CD4-positive, alpha-beta T cell (primary cell): ENCODE data around the gene UIMC1. TPM values are rescaled to one million over a fixed set of nuclear protein-coding genes. Genes with fewer than 3 reads are reported as not detected.

Experiments
- ATAC-seq: fragments of 200-7000 bp; cut with Tn5 transposase; one replicate; pipeline ENCODE4 v1.10.0; 2022; ENCODE audit warnings: mild to moderate bottlenecking; ENCODE audit not compliant: poor library complexity
- CTCF ChIA-PET: fragments of 350-600 bp; sonication (Branson Sonifier 250); formaldehyde crosslinking; loops from one replicate; lab custom pipeline; 2021; ENCODE audit warnings: antibody characterized with exemption, inconsistent platforms; lab: Charles Lee
- POLR2A ChIA-PET: fragments of 350-600 bp; sonication (Branson Sonifier 250); formaldehyde crosslinking; loops from one replicate; lab custom pipeline; 2021; ENCODE audit warnings: antibody characterized with exemption, inconsistent platforms; lab: Charles Lee
- DNase-seq, 14 experiments: peaks; one replicate each; pipeline ENCODE4 v3.0.0-alpha.2; 2013 to 2020; ENCODE audit warnings: mixed read lengths in 2 of 14
- H3K27ac ChIP-seq, 2 donors: one replicate each; pipeline versions ENCODE4 v1.5.1 to v1.7.0; 2013; ENCODE audit warnings: low read length in 2 of 2, low read depth in 1 of 2, mild to moderate bottlenecking in 1 of 2
- H3K27me3 ChIP-seq, 2 experiments: 1 replicate in 1 of 2; 2 replicates in 1 of 2; pipeline versions ENCODE4 v1.6.1 to v1.7.0; 2013; ENCODE audit warnings: low read length in 2 of 2, control low read depth in 1 of 2, mild to moderate bottlenecking in 1 of 2, moderate library complexity in 1 of 2; ENCODE audit not compliant: insufficient read depth in 2 of 2, control insufficient read depth in 1 of 2
- H3K36me3 ChIP-seq: one replicate; pipeline ENCODE4 v1.6.1; 2013; ENCODE audit warnings: low read length, control low read depth; ENCODE audit not compliant: insufficient read depth
- H3K4me1 ChIP-seq: one replicate; pipeline ENCODE4 v1.6.1; 2013; ENCODE audit warnings: low read length, control low read depth; ENCODE audit not compliant: insufficient read depth
- H3K4me3 ChIP-seq: one replicate; pipeline ENCODE4 v1.5.1; 2013; ENCODE audit warnings: mild to moderate bottlenecking, low read length, moderate library complexity
- H3K9me3 ChIP-seq, 2 experiments: 1 replicate in 1 of 2; 2 replicates in 1 of 2; pipeline versions ENCODE4 v1.6.1 to v1.7.0; 2013; ENCODE audit warnings: low read length in 2 of 2, mild to moderate bottlenecking in 2 of 2, control low read depth in 1 of 2, moderate library complexity in 1 of 2; ENCODE audit not compliant: control insufficient read depth in 1 of 2, insufficient read depth in 1 of 2
- H3K27ac Mint-ChIP-seq: one replicate; pipeline ENCODE4 v1.8.0; 2020; ENCODE audit warnings: mixed read lengths
- H3K27me3 Mint-ChIP-seq: one replicate; pipeline ENCODE4 v1.8.0; 2021; ENCODE audit warnings: mixed read lengths
- H3K36me3 Mint-ChIP-seq: one replicate; pipeline ENCODE4 v1.8.0; 2021; ENCODE audit warnings: low read depth, mixed read lengths
- H3K4me1 Mint-ChIP-seq: one replicate; pipeline ENCODE4 v1.8.0; 2021; ENCODE audit warnings: low read depth, mixed read lengths
- H3K4me3 Mint-ChIP-seq: one replicate; pipeline ENCODE4 v1.8.0; 2020; ENCODE audit warnings: mild to moderate bottlenecking, mixed read lengths
- H3K9me3 Mint-ChIP-seq: one replicate; pipeline ENCODE4 v1.8.0; 2020; ENCODE audit warnings: mixed read lengths
- intact Hi-C, 2 experiments: fragments of 100-400 bp; cut with DNase I in 1 of 2; cut with micrococcal nuclease in 1 of 2; formaldehyde crosslinking; loops; one replicate each; pipeline versions ENCODE4 v1.15.1 to v1.9.0; 2023 to 2025; cut with DNase I, micrococcal nuclease
- total RNA-seq, 174 experiments: library from RNA in 2 of 174; stranded (reverse) in 2 of 174; gene quantifications; one replicate each; pipeline ENCODE4 v1.2.3 and lab custom pipeline; 2021 to 2026
- TF ChIP-seq, protein P1 (sequence below): fragments of 200-600 bp; IDR thresholded peaks from one replicate; pipeline ENCODE4 v1.8.0; 2022; ENCODE audit warnings: antibody characterized with exemption, mild to moderate bottlenecking

The UIMC1 gene
- total RNA-seq, 2 experiments from 2014 or later, result 42.3 to 50.8 TPM

GRCh38 chr5:176877793-176878331, 128.7 kb downstream of the UIMC1 start:
- H3K4me3 Mint-ChIP-seq, result no peak overlapping the region
- no peak overlapping the region for H3K27ac ChIP-seq
- peaks cover 5% of the 10 kb centered on the region for H3K4me1 Mint-ChIP-seq
- no peak overlapping the region for H3K27ac Mint-ChIP-seq
- ATAC-seq (no peak), DNase-seq (no peak)
- no peaks in the 10 kb centered on the region for H3K9me3 Mint-ChIP-seq
- H3K27me3 ChIP-seq, result peaks cover 9 to 27% of the 10 kb centered on the region in 2 experiments
- POLR2A ChIA-PET, result no interaction called here
- H3K4me3 ChIP-seq, result no peak overlapping the region
- H3K36me3 Mint-ChIP-seq, result no peaks in the 10 kb centered on the region
- H3K4me1 ChIP-seq, result peaks cover 7% of the 10 kb centered on the region
- TF ChIP-seq, protein P1, sequence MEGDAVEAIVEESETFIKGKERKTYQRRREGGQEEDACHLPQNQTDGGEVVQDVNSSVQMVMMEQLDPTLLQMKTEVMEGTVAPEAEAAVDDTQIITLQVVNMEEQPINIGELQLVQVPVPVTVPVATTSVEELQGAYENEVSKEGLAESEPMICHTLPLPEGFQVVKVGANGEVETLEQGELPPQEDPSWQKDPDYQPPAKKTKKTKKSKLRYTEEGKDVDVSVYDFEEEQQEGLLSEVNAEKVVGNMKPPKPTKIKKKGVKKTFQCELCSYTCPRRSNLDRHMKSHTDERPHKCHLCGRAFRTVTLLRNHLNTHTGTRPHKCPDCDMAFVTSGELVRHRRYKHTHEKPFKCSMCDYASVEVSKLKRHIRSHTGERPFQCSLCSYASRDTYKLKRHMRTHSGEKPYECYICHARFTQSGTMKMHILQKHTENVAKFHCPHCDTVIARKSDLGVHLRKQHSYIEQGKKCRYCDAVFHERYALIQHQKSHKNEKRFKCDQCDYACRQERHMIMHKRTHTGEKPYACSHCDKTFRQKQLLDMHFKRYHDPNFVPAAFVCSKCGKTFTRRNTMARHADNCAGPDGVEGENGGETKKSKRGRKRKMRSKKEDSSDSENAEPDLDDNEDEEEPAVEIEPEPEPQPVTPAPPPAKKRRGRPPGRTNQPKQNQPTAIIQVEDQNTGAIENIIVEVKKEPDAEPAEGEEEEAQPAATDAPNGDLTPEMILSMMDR, result no peak
- intact Hi-C loops, result no loop called here
- H3K9me3 ChIP-seq, result peaks cover 0 to 38% of the 10 kb centered on the region in 2 experiments
- peaks cover 22% of the 10 kb centered on the region for H3K27me3 Mint-ChIP-seq
- CTCF ChIA-PET, result no interaction called here
- no peaks in the 10 kb centered on the region for H3K36me3 ChIP-seq

GRCh38 chr5:176876506-176877431, 129.8 kb downstream of the UIMC1 start:
- H3K27ac Mint-ChIP-seq, result no peak overlapping the region
- no peaks in the 10 kb centered on the region for H3K36me3 Mint-ChIP-seq
- H3K9me3 Mint-ChIP-seq, result no peaks in the 10 kb centered on the region
- H3K9me3 ChIP-seq, result peaks cover 0 to 38% of the 10 kb centered on the region in 2 experiments
- H3K27me3 ChIP-seq, result peaks cover 9 to 27% of the 10 kb centered on the region in 2 experiments
- H3K27ac ChIP-seq, result no peak overlapping the region
- no peaks in the 10 kb centered on the region for H3K36me3 ChIP-seq
- H3K4me1 Mint-ChIP-seq, result peaks cover 5% of the 10 kb centered on the region
- no peak overlapping the region for H3K4me3 ChIP-seq
- no peak overlapping the region for H3K4me3 Mint-ChIP-seq
- no peak for ATAC-seq
- DNase-seq, result no peak
- CTCF ChIA-PET, result no interaction called here
- H3K4me1 ChIP-seq, result peaks cover 7% of the 10 kb centered on the region
- H3K27me3 Mint-ChIP-seq, result peaks cover 22% of the 10 kb centered on the region
- TF ChIP-seq, protein P1, result no peak
- intact Hi-C loops, result no loop called here
- POLR2A ChIA-PET, result no interaction called here

DNA sequence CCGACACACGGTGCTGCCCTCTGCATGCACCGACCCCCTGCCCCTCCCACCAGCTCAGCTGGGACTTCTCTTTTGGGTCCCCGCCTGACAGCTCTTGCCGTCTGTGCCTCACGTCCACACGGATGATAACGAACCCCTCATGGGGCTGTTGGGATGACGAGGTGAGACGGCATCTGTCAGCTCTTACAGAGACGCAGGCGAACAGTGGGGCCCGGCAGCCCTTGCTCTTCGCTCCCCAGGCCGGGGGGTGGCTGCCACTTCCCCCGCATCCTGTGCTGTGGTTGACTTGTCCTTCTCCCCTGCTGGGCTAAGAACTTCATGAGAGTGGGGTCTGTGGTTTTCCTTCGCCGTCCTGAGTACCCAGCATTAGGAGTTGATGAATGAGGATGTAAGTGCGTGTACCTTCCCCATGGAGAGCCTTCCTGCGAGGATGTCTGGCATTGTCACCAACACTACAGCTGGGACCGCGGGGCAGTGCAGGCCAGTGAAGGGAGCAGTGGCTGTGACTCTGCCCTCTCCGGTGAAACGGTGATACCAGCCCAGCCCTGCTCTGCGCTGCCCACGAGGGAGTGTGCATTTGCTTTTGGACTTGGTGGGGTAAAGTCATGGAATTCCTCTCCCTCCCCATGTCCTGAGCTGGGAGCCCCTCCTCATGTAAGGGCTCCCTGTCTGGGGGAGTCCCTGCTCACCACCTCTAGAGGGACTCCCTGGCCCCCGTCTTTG, 130.6 kb downstream of the UIMC1 start:
- TF ChIP-seq, protein P1, result no peak
- no peak for DNase-seq
- Histone ChIP-seq H3K36me3 (no peaks in the 10 kb centered on the region), H3K27me3 (peaks cover 9 to 27% of the 10 kb centered on the region in 2 experiments), H3K4me3 (no peak overlapping the region), H3K4me1 (peaks cover 7% of the 10 kb centered on the region), H3K9me3 (peaks cover 0 to 38% of the 10 kb centered on the region in 2 experiments), H3K27ac (no peak overlapping the region)
- intact Hi-C loops, result no loop called here
- ChIA-PET POLR2A (no interaction called here), CTCF (no interaction called here)
- no peak overlapping the region for H3K4me3 Mint-ChIP-seq
- no peaks in the 10 kb centered on the region for H3K36me3 Mint-ChIP-seq
- ATAC-seq, result no peak
- H3K27ac Mint-ChIP-seq, result no peak overlapping the region
- peaks cover 22% of the 10 kb centered on the region for H3K27me3 Mint-ChIP-seq
- H3K9me3 Mint-ChIP-seq, result no peaks in the 10 kb centered on the region
- peaks cover 5% of the 10 kb centered on the region for H3K4me1 Mint-ChIP-seq
